ENCODE measurements around the gene PAPPA. TPM values are rescaled to one million over a fixed set of nuclear protein-coding genes. Genes with fewer than 3 reads are reported as not detected.

Gene PAPPA
- polyA plus RNA-seq, 1 donor from 2014 or later, result 0.41 TPM

DNA sequence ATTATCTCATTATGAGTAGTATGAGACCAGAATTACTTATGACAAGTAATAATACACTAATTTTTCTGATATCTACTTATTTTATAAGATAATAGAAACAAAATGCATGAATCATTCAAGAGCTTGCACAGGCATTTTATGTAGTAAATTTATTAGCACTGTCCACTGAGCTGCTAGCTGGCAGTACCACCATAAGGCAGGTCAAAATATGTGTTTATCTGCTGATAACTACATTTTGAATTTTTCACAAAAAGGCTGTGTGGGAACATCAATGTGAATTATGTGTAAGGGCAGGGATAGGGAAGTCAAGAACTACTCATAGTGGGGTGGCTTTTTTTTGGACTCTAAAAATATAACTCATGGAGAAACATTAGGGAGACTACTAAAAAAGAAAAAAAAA, 249.6 kb downstream of the PAPPA start:
- Histone ChIP-seq H3K27ac (ENCODE audit: low read length) (no peak overlapping the region), H2AFZ (ENCODE audit: low read depth, low read length) (no peak overlapping the region)

DNA sequence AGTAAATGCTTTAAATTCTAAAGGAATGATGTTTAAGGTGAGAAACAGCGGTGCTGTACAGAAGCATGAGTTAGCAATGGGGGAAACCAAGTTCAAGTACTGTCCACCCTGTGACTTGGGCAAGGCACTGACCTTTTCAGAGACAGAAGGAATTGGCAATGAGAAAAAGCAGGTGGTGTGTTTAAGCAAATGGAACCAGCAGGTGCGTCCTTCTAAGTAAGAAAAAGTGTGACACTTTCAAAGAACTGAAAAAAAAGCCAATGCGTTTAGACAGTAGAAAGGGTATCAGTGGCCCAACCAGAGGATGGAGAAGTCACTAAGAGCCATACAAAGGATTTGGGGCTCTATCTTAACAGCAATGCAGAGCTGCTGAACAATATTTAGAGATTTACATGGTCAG, 250.6 kb downstream of the PAPPA start:
- Histone ChIP-seq H3K27ac (ENCODE audit: low read length) (no peak overlapping the region), H3K4me2 (ENCODE audit: low read length) (no peak overlapping the region), H3K27me3 (ENCODE audit: insufficient read depth, low read depth, low read length) (no peaks in the 10 kb centered on the region), H3K9me2 (ENCODE audit: insufficient read depth, low read length) (no peaks in the 10 kb centered on the region), H4K20me1 (ENCODE audit: insufficient read depth) (no peaks in the 10 kb centered on the region), H3K36me3 (ENCODE audit: insufficient read depth, low read length) (no peaks in the 10 kb centered on the region), H3K79me2 (replicated peaks; ENCODE audit: insufficient read depth, low read length) (no peaks in the 10 kb centered on the region), H3K9ac (ENCODE audit: low read length) (no peak overlapping the region), H3K4me3 (ENCODE audit: low read length) (no peak overlapping the region), H2AFZ (ENCODE audit: low read depth, low read length) (no peak overlapping the region), H3K9me3 (ENCODE audit: low read length) (no peaks in the 10 kb centered on the region), H3F3A (ENCODE audit: insufficient read depth, low read length, poor library complexity, severe bottlenecking) (no peaks in the 10 kb centered on the region)
- TF ChIP-seq MXI1 (conservative IDR thresholded peaks at IDR 0.05; ENCODE audit: poor library complexity, severe bottlenecking) (no peak), EP300 (conservative IDR thresholded peaks at IDR 0.05; ENCODE audit: poor library complexity, severe bottlenecking) (no peak), SMC3 (conservative IDR thresholded peaks at IDR 0.05; ENCODE audit: poor library complexity) (no peak), EZH2 (IDR thresholded peaks at IDR 0.05; ENCODE audit: borderline replicate concordance, insufficient read depth, low read length, poor library complexity, severe bottlenecking) (no peak), TAF1 (IDR thresholded peaks at IDR 0.05; ENCODE audit: low read depth) (no peak), RAD21 (conservative IDR thresholded peaks at IDR 0.05) (no peak), POLR2AphosphoS5 (IDR thresholded peaks at IDR 0.05) (no peak)
- TF ChIP-seq, protein P1, sequence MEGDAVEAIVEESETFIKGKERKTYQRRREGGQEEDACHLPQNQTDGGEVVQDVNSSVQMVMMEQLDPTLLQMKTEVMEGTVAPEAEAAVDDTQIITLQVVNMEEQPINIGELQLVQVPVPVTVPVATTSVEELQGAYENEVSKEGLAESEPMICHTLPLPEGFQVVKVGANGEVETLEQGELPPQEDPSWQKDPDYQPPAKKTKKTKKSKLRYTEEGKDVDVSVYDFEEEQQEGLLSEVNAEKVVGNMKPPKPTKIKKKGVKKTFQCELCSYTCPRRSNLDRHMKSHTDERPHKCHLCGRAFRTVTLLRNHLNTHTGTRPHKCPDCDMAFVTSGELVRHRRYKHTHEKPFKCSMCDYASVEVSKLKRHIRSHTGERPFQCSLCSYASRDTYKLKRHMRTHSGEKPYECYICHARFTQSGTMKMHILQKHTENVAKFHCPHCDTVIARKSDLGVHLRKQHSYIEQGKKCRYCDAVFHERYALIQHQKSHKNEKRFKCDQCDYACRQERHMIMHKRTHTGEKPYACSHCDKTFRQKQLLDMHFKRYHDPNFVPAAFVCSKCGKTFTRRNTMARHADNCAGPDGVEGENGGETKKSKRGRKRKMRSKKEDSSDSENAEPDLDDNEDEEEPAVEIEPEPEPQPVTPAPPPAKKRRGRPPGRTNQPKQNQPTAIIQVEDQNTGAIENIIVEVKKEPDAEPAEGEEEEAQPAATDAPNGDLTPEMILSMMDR (IDR thresholded peaks at IDR 0.05; ENCODE audit: poor library complexity, severe bottlenecking), result no peak
- TF ChIP-seq, protein P2, sequence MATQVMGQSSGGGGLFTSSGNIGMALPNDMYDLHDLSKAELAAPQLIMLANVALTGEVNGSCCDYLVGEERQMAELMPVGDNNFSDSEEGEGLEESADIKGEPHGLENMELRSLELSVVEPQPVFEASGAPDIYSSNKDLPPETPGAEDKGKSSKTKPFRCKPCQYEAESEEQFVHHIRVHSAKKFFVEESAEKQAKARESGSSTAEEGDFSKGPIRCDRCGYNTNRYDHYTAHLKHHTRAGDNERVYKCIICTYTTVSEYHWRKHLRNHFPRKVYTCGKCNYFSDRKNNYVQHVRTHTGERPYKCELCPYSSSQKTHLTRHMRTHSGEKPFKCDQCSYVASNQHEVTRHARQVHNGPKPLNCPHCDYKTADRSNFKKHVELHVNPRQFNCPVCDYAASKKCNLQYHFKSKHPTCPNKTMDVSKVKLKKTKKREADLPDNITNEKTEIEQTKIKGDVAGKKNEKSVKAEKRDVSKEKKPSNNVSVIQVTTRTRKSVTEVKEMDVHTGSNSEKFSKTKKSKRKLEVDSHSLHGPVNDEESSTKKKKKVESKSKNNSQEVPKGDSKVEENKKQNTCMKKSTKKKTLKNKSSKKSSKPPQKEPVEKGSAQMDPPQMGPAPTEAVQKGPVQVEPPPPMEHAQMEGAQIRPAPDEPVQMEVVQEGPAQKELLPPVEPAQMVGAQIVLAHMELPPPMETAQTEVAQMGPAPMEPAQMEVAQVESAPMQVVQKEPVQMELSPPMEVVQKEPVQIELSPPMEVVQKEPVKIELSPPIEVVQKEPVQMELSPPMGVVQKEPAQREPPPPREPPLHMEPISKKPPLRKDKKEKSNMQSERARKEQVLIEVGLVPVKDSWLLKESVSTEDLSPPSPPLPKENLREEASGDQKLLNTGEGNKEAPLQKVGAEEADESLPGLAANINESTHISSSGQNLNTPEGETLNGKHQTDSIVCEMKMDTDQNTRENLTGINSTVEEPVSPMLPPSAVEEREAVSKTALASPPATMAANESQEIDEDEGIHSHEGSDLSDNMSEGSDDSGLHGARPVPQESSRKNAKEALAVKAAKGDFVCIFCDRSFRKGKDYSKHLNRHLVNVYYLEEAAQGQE (IDR thresholded peaks at IDR 0.05; ENCODE audit: borderline replicate concordance), result no peak

More for the DNA sequence above, 249.6 kb downstream of the PAPPA start:
- no peaks in the 10 kb centered on the region for H3K9me2 ChIP-seq (ENCODE audit: insufficient read depth, low read length)
- H4K20me1 ChIP-seq (ENCODE audit: insufficient read depth), result no peaks in the 10 kb centered on the region
- H3K9ac ChIP-seq (ENCODE audit: low read length), result no peak overlapping the region
- H3F3A ChIP-seq (ENCODE audit: insufficient read depth, low read length, poor library complexity, severe bottlenecking), result no peaks in the 10 kb centered on the region
- no peaks in the 10 kb centered on the region for H3K79me2 ChIP-seq (replicated peaks; ENCODE audit: insufficient read depth, low read length)
- no peak for TF ChIP-seq EP300 (conservative IDR thresholded peaks at IDR 0.05; ENCODE audit: poor library complexity, severe bottlenecking)
- no peak for TF ChIP-seq MXI1 (conservative IDR thresholded peaks at IDR 0.05; ENCODE audit: poor library complexity, severe bottlenecking)
- no peak for TF ChIP-seq EZH2 (IDR thresholded peaks at IDR 0.05; ENCODE audit: borderline replicate concordance, insufficient read depth, low read length, poor library complexity, severe bottlenecking)
- TF ChIP-seq, protein P2 (IDR thresholded peaks at IDR 0.05; ENCODE audit: borderline replicate concordance), result no peak
- no peak for TF ChIP-seq RAD21 (conservative IDR thresholded peaks at IDR 0.05)
- no peak for TF ChIP-seq SMC3 (conservative IDR thresholded peaks at IDR 0.05; ENCODE audit: poor library complexity)
- TF ChIP-seq, protein P1 (IDR thresholded peaks at IDR 0.05; ENCODE audit: poor library complexity, severe bottlenecking), result no peak
- TF ChIP-seq POLR2AphosphoS5 (IDR thresholded peaks at IDR 0.05), result no peak
- TF ChIP-seq TAF1 (IDR thresholded peaks at IDR 0.05; ENCODE audit: low read depth), result no peak
- no peaks in the 10 kb centered on the region for H3K36me3 ChIP-seq (ENCODE audit: insufficient read depth, low read length)
- no peaks in the 10 kb centered on the region for H3K9me3 ChIP-seq (ENCODE audit: low read length)
- no peak overlapping the region for H3K4me3 ChIP-seq (ENCODE audit: low read length)
- no peaks in the 10 kb centered on the region for H3K27me3 ChIP-seq (ENCODE audit: insufficient read depth, low read depth, low read length)
- no peak overlapping the region for H3K4me2 ChIP-seq (ENCODE audit: low read length)
